Kidney tubule cell (primary cell): ENCODE results near the gene GRM8.

Source experiments
- DNase-seq: peaks from one replicate; pipeline ENCODE4 v3.0.0-alpha.2; 2018; ENCODE audit warnings: low spot score

Gene GRM8

DNA sequence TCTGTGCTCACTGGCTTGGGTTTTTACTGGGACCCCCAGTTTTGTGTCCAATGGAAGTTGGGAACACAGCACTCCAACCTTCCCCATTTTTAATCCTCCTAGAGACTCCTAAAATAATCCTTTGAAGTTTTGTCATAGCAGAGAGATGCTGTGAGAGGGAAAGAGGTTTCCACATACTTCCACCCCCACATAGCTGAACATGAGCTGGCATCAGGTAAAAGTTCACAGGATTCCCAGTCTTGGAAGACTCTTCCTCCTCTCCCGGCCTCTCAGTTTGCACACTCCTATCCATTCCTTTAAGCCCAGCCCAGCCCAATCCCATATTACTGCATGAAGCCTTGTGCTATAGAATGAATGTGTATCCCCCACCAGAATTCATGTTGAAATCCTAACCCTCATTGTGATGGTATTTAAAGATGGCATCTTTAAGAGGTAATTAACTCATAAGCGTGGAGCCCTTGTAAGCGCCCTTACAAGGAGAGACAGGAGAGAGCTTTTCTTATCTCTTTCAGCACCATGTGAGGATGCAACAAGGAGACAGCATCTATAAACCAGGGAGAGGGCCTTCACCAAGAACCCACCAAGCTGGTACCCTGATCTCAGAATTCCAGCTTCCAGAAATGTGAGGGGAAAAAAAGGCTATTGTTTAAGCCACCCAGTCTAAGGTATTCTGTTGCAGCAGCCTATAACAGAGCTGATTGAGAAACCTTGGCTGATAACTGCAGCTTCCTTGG, 22.4 kb downstream of the GRM8 start:
- DNase-seq, result no peak

DNA sequence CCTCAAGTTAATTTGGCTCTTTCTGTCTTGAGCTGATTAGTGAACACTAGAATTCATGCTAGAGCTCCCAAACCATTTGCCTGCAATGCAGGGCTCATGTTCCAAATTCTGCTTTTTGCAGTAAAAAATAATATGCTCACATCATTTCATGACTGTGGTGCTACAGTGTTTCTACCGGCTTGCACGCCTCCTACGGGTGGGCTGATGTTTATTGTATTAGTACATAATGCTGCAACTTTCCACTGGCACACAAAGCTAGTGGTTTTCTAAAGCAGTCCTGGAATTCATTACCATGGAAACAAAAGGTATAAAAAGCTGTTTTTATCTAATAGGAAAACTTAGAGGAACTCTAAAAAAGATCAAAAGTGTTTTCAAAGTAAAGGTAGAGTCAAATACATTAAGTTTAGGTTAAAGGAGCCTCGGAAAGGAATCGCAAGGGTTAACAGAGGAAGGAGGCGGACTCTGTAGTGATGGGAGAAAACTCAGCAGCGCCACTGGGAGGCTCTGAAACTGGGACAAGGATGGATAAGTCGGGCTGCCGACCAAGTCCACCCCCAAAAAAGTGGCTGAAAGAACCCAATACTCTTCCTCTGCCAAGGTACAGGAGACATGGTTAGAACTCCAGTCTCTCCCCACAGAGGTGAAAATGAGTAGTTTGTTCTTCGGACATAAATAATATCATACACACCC, 25.9 kb downstream of the GRM8 start:
- DNase-seq, result no peak

- peak; percentile 59 for DNase-seq
Observed at GRCh38 chr7:127221731-127222130, 31.0 kb downstream of the GRM8 start.

DNA sequence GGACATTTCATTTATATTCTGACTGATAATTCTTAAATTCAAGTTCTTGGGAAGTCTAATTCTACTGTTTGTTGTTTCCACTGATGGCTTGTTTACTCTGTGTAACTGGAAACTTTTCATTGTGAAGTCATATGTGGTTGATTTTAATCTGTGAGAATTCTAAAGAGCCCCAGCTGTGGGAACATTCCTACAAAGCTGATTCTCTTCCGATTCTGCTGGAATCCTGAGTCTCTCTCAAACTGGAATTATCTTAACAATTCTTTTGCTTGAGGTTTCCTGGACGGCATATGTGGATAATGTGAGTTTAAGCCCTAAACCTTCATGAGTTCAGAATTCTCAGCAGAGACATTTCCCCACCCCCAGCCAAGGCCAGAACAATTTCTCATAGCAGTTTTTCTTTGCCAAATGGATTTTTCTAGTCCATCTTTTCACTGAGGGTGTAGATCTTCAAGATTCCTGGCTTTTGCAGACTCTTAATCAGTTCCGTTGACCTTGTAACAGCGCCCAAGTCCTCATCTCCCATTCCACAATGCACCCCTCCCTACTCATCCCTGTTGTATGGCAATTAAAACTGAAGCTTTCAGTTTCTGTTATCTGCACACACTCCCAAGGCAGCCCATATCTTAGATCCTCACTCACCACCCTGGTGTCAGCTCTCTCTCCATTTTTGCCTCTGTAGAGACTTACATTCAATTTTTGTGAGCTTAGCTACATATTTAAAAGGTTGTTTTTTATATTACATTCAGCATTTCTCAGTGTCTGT, 37.6 kb downstream of the GRM8 start:
- no peak for DNase-seq

- no peak for DNase-seq
Observed at GRCh38 chr7:127209886-127210285, 42.9 kb downstream of the GRM8 start.

DNA sequence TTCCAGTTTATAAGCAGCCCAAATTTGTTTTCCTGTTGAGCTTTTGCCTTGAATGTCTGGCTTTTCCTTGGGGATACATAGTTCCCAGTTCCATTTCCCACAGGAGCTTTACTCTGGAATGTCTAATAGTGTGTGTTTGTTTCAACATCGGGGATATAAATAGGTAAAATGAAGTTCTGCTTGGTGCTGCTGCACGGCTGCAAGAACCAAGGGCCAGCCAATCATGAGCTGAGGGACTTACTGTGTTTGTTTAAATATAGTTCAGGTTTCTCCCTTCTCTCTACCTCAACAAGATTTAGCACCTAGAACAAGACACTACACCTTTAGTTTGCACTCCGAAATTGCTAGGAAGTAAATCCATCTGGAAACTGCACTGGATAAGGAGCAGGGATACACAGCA, 43.9 kb downstream of the GRM8 start:
- DNase-seq, result no peak

DNA sequence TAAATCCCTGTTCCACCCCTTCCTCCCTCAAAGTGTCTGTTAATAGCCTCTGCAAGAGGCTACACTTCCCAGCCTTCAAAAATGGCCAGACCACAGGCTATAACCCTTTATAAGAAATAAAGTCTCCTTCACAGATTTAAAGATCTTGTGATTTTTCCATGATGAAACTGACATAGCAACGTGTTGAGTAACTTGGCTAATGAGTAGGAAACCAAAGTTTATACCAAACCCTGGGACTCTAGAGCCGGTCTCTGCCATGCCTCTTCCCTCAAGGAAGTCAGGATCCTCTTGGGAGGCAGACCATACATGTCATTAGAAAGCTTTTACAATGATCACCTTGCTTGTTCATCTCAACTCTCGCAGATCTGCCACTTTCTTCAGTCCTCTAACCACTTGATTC, 44.4 kb downstream of the GRM8 start:
- DNase-seq, result peak; percentile 52

DNA sequence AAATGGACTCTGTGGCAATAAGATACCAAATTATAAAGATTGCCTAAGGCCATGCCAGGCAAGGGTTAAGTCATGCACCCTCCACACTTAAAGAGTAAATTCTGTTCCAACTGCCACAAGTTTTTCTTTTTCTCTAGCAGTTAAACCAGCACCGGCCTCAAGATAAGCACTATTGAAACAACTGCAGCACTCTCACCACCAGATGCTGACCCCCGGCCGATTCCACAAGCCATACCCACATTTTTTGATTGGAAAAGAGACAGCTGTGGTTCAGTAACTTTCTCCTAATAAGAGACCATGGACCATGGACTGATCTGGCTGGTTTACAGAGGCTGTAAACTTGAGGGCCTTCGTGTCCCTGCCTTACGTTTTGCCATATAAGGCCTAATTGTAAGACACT, 44.9 kb downstream of the GRM8 start:
- DNase-seq, result no peak

DNA sequence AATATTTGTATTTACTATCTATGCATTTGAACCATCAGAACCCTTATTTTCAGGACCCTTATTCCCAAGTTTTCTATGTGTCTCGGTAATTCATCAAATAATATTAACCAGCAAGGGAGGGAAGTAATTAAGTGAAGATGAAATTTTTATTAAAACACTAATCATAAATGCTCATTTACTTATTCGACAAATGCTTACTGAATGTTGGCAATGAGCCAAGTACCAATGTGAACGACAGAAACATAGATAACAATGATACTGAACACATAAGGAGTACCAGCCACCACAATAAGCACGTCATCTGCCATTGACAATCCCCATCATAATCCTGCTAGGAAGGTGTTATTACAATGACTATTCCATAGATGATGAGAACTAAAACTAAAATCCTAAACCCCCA, 45.5 kb downstream of the GRM8 start:
- DNase-seq, result no peak

DNA sequence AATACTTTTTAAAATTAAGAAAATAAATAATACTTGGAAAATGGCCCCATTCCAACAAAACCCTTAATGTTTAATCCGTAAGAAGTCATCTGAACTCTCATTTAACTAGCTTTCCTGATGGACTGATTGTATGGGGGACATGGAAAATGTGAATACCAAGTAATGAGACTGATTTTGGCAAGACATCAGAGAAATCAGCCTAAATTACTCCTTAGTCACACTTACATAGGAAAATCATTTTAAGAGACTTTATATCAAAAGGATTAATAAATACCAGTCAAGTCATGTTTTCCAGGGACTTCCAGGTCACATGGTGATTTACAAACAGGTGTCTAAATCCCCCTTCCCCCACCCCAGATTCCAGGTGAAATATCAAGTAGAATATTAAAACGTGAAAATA, 58.2 kb downstream of the GRM8 start:
- no peak for DNase-seq

GRCh38 chr7:127189886-127190285, 62.9 kb downstream of the GRM8 start:
- no peak for DNase-seq

- DNase-seq, result no peak
Observed at GRCh38 chr7:127189074-127189473, 63.7 kb downstream of the GRM8 start.

- DNase-seq, result no peak
Observed at GRCh38 chr7:127187740-127188139, 65.0 kb downstream of the GRM8 start.

- no peak for DNase-seq
Observed at GRCh38 chr7:127186686-127187085, 66.1 kb downstream of the GRM8 start.

DNA sequence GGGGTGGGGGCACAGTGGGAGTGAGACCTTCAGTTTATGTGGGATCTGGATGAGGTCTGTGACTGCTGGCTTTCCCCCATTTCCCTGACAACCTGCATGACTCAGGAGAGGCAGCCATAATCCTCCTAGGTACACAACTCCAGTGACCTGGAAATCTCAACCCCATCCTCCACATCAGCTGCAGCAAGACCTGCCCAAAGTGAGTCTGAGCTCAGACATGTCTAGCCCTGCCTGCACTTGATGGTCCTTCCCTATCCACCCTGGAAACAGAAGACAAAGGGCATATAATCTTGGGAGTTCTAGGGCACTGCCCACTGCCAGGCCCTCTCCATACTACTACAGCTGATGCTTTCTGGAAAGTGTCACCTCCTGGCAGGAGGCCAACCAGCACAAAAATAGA, 75.6 kb downstream of the GRM8 start:
- DNase-seq, result peak; percentile 4

DNA sequence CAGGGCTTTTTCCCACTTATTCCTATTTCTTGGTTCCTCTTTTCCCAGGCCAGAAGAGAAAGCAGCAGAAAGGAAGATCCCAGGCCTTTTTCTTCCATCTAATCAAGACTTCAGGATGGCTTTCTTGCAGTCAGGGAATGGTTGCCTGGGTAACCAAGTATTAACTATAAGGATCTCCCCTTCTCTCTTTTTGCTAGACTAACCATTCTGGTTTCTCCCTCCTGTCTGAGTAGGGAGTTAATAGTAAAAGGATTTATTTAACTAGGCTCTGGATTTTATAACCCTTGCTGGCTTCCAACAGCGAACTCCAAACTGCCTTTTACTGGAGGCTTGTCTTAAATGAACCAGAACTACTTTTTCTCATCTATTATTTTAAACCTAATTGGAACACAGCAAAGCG, 90.4 kb downstream of the GRM8 start:
- no peak for DNase-seq

GRCh38 chr7:127158659-127159058, 94.1 kb downstream of the GRM8 start:
- peak; percentile 6 for DNase-seq

DNA sequence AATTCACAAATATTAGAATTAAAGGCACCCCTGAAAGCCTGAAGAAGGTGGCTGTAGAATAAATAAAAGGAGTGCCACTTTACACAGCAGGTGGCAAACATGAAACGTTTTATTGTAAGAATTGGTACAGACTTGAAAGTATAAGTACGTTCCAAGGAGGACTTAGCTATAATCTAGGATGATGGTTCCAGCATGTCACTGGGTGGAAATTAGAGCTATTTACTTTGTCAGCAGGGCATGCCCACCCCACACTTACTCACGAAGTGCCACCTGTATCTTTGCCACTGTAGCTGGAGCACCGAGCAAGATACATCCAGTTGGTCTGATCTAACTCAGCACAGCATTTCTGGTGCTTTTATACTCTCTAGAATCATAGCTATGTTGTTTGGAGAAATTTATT, 97.8 kb downstream of the GRM8 start:
- DNase-seq, result no peak

DNA sequence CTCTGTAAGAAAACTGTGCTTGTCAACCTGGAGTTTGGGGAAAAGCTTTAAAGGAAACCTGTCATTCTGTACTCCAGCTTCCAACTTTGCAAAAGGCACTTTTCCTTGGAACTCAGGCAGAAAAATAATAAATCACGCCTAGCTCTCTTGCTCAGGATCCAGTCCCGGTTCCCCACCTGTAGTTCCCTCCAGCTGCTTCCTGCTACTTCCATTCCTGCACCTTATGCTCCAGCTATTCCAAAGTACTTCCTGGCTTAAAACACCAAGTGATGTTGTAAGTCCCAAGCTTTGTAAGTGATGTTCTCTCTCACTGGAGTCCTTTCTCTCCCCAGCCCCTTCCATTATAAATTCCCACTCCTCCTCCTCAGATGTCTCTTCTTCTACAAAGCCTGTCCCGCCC, 98.6 kb downstream of the GRM8 start:
- no peak for DNase-seq

DNA sequence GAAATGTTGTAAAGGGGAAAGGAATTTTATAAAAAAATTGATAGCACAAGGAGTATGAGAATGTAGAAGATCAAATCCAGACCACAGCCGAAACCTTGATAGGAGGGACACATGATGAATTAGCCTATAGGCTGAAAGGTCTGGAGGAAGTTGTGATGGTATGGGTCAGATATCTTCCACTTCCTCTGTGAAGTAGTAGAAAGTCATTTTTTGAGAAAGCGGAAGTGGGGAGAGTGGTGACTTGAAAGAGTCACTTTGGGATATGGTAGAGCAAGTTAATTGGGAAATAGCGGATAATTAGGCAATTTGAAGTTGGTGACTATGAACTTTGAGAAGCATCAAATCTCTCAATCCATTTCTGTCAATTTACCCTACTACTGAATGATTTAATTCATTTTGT, 99.4 kb downstream of the GRM8 start:
- no peak for DNase-seq

DNA sequence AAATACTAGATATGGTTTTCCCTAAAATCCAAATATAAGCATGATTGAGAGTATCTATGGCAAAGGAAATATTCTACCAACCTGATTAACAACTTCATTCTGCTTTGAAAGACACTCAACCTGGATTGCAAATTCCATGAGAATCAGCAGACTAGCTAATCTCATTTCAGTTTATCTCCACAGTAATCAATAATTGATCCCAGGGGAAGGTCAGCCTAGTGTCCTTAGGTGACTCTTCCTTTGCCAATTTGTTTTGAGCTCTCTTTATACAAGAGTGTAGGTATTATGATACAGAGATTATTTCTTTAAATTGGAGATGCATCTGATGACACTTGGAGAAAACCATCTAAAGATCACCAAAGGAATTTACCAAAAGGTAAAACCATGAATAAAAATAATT, 100.3 kb downstream of the GRM8 start:
- DNase-seq, result no peak

DNA sequence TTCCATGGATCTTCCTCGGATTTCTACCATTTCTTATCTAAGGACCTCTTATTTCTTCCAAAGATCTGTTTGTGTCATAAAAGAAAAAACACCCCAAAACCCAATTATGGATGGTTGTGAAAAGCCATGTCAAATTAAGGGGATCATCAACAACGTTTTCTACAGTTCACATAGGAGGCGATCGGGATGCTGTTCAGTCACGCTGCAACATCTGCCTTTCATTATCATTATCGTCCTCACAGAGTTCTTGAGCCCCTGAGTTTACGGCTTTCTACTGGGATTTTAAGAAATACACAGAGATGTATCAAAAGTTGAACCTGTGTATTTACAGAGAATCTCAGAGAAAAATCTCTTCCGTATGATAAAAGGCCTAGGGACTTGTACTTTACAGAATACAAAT, 101.4 kb downstream of the GRM8 start:
- DNase-seq, result no peak

DNA sequence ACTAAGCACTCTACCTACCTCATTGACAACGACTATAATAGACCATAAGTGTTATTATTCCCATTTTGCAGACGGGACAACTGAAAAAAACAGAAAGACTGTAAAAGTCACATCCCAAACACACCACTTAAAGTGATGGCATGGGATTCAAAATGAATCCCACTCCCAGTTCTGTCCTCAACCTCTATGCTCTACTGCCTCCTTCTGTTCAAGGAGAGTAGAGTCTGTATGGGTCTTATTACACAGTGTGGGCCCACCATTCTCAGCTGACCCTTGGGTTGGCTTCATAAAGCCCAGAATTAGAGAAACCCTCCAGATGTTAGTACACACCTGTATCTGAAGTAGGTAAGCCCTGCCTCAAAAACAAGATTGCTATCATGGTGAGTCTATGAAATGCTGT, 102.2 kb downstream of the GRM8 start:
- no peak for DNase-seq
